Amniotic epithelial cell (primary cell): ENCODE data around the gene CALHM1.
"Not testable (repeated sequence)": the region's sequence is repeated elsewhere in the genome, so short reads cannot be mapped to it uniquely, and the experiment has no call there.

Experiments
- DNase-seq: peaks from one replicate; pipeline ENCODE4 v3.0.0-alpha.2; 2010; ENCODE audit warnings: low read depth

Gene CALHM1

GRCh38 chr10:103486635-103487409, 28.1 kb upstream of the CALHM1 start:
- not testable (repeated sequence) for DNase-seq

- peak; percentile 71 for DNase-seq
Measured at GRCh38 chr10:103481974-103482531, 23.4 kb upstream of the CALHM1 start.

GRCh38 chr10:103480521-103480920, 21.8 kb upstream of the CALHM1 start:
- DNase-seq: no peak

- DNase-seq: no peak
Measured at GRCh38 chr10:103479135-103479534, 20.4 kb upstream of the CALHM1 start, which contains the start of gene CALHM3. Gene CALHM3, minus strand, starts transcription at chr10:103479240. Its CDS starts 208 bp downstream, at chr10:103479032.

GRCh38 chr10:103478671-103479070, 20.0 kb upstream of the CALHM1 start:
- DNase-seq: no peak

GRCh38 chr10:103476046-103476768, 17.5 kb upstream of the CALHM1 start:
- DNase-seq: no peak

GRCh38 chr10:103475437-103475836, 16.7 kb upstream of the CALHM1 start:
- DNase-seq: no peak

- DNase-seq: no peak
Measured at GRCh38 chr10:103474077-103474476, 15.4 kb upstream of the CALHM1 start.

GRCh38 chr10:103473261-103473671, 14.6 kb upstream of the CALHM1 start:
- peak; percentile 23 for DNase-seq

- DNase-seq: no peak
Measured at GRCh38 chr10:103472005-103472404, 13.3 kb upstream of the CALHM1 start.

- DNase-seq: no peak
Measured at GRCh38 chr10:103470761-103471653, 12.3 kb upstream of the CALHM1 start.

- DNase-seq: no peak
Measured at GRCh38 chr10:103469201-103469600, 10.5 kb upstream of the CALHM1 start.

GRCh38 chr10:103467406-103467805, 8.7 kb upstream of the CALHM1 start:
- no peak for DNase-seq

- peak; percentile 49 for DNase-seq
Measured at GRCh38 chr10:103466734-103467133, 8.0 kb upstream of the CALHM1 start.

- DNase-seq: no peak
Measured at GRCh38 chr10:103465411-103466179, 6.9 kb upstream of the CALHM1 start.

- no peak for DNase-seq
Measured at GRCh38 chr10:103463499-103463898, 4.8 kb upstream of the CALHM1 start.

- no peak for DNase-seq
Measured at GRCh38 chr10:103459615-103460014, 915 bp upstream of the CALHM1 start.

- DNase-seq: no peak
Measured at GRCh38 chr10:103457896-103458583, 660 bp downstream of the CALHM1 start.

GRCh38 chr10:103457176-103457712, 1.5 kb downstream of the CALHM1 start:
- no peak for DNase-seq

- DNase-seq: no peak
Measured at GRCh38 chr10:103456074-103456660, 2.5 kb downstream of the CALHM1 start.
